HL-60 (cell line): ENCODE measurements around the gene OTUD7B.

Source experiments
- DNase-seq, 2 experiments: peaks; one replicate each; pipeline ENCODE4 v3.0.0-alpha.2; 2010 to 2020; ENCODE audit warnings: low read depth in 1 of 2, low spot score in 1 of 2
- H3K27ac ChIP-seq: fragments of 250-450 bp; sonication (Bioruptor Pico); replicated peaks from 2 replicates; pipeline ENCODE4 v1.5.1; 2020; ENCODE audit warnings: mild to moderate bottlenecking, moderate library complexity
- H3K27me3 ChIP-seq: fragments of 250-450 bp; sonication (Bioruptor Pico); 2 replicates; pipeline ENCODE4 v1.5.1; 2021; ENCODE audit warnings: mild to moderate bottlenecking, moderate library complexity; ENCODE audit not compliant: insufficient read depth, poor library complexity, severe bottlenecking
- H3K4me3 ChIP-seq: replicated peaks from 2 replicates; pipeline ENCODE4 v1.5.1; 2011; ENCODE audit warnings: mild to moderate bottlenecking, control low read depth, low read length; ENCODE audit not compliant: insufficient read depth
- CTCF ChIP-seq: IDR thresholded peaks from one replicate; pipeline ENCODE4 v1.5.1; 2011; ENCODE audit warnings: low read length, control low read depth, inconsistent platforms; ENCODE audit not compliant: insufficient read depth
- GABPA ChIP-seq: IDR thresholded peaks from 2 replicates; pipeline ENCODE4 v1.6.1; 2012; ENCODE audit warnings: low read depth
- POLR2AphosphoS5 ChIP-seq: IDR thresholded peaks from 2 replicates; pipeline ENCODE4 v1.6.1; 2012; ENCODE audit warnings: low read depth
- REST ChIP-seq: IDR thresholded peaks from 2 replicates; pipeline ENCODE4 v1.6.1; 2012; ENCODE audit warnings: low read depth; ENCODE audit not compliant: insufficient replicate concordance
- SPI1 ChIP-seq: IDR thresholded peaks from 2 replicates; pipeline ENCODE4 v1.6.1; 2012; ENCODE audit warnings: low read depth, mild to moderate bottlenecking, borderline replicate concordance

OTUD7B gene

GRCh38 chr1:149925751-149926150, 84.8 kb downstream of the OTUD7B start:
- no peaks in the 10 kb centered on the region for H3K27me3 ChIP-seq
- H3K27ac ChIP-seq = no peak overlapping the region
- no peak overlapping the region for H3K4me3 ChIP-seq
- DNase-seq = no peak
- TF ChIP-seq CTCF = no peak
- TF ChIP-seq POLR2AphosphoS5 = no peak
- TF ChIP-seq GABPA = no peak
- TF ChIP-seq SPI1 = no peak
- TF ChIP-seq REST = no peak

- no peak for TF ChIP-seq POLR2AphosphoS5
- no peak for TF ChIP-seq CTCF
- TF ChIP-seq SPI1 = no peak
- TF ChIP-seq GABPA = no peak
- no peak for TF ChIP-seq REST
- no peak for DNase-seq
- no peaks in the 10 kb centered on the region for H3K27me3 ChIP-seq
- H3K4me3 ChIP-seq = no peak overlapping the region
- H3K27ac ChIP-seq = no peak overlapping the region
These were observed 85.2 kb downstream of the OTUD7B start for GRCh38 chr1:149925345-149925744.

GRCh38 chr1:149923626-149924025, 86.9 kb downstream of the OTUD7B start:
- no peak for DNase-seq
- H3K27ac ChIP-seq = no peak overlapping the region
- TF ChIP-seq CTCF = no peak
- TF ChIP-seq SPI1 = no peak
- no peak for TF ChIP-seq GABPA
- no peak for TF ChIP-seq REST
- TF ChIP-seq POLR2AphosphoS5 = no peak
- no peaks in the 10 kb centered on the region for H3K27me3 ChIP-seq
- H3K4me3 ChIP-seq = no peak overlapping the region
